BE2C (cell line): ENCODE results near the gene RLBP1.

ENCODE experiments used
- DNase-seq: peaks from one replicate; pipeline ENCODE4 v3.0.0-alpha.2; 2020
- H3K27me3 ChIP-seq: fragments of 250-450 bp; sonication (Bioruptor Pico); 2 replicates; pipeline ENCODE4 v1.5.1; 2020; ENCODE audit warnings: mild to moderate bottlenecking
- H3K36me3 ChIP-seq: fragments of 250-450 bp; sonication (Bioruptor Pico); 2 replicates; pipeline ENCODE4 v1.5.1; 2020; ENCODE audit warnings: mild to moderate bottlenecking
- H3K4me1 ChIP-seq: fragments of 250-450 bp; sonication (Bioruptor Pico); 2 replicates; pipeline ENCODE4 v1.5.1; 2020
- H3K4me3 ChIP-seq: 2 replicates; pipeline ENCODE4 v1.5.1; 2011; ENCODE audit warnings: low read depth, low read length
- H3K9me3 ChIP-seq: fragments of 250-450 bp; sonication (Bioruptor Pico); 2 replicates; pipeline ENCODE4 v1.5.1; 2020
- CTCF ChIP-seq: IDR thresholded peaks from 2 replicates; pipeline ENCODE4 v1.5.1; 2012; ENCODE audit warnings: mild to moderate bottlenecking, low read depth, low read length

RLBP1 gene

DNA sequence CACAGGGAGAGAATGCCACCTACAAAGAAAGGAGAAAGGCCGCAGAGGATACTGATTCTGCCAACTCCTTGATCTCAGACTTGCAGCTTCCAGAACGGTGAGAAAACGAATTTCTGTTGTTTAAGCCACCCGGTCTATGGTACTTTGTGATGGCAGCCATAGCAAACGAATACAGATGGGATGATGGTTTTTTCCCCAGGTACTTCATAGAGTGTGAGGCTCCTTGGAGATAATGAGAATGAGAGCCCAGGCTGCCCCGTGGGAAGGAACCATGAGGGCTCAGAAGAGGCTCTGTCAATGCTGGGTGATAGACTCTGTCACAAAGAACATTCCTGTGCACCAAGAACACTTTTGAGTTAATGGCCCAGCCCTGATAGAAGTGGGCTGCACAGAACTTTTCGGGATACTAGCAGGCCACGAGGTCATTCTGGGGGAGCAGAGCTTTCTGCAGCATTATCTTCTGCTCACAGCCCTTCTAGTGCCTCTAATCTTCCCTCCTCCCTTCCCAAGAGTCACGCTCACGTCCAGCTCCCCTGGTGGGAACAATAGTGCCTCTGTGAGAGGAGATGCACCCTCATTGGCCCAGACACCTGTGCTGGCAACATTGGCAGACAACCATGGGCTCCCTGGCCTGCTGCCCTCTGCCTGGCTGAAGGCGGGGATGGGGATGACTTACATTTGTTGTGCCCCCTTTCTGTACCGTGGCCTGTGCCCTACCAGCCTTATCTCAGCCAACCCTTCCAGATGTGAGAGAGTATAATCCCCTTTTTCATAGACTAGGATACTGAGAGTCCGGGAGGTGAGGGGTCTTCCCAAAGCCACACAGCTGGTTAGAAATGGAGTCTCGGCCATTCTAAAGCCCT is 5.2 kb upstream of the RLBP1 start:
- H3K27me3 ChIP-seq: no peaks in the 10 kb centered on the region
- no peaks in the 10 kb centered on the region for H3K9me3 ChIP-seq
- H3K36me3 ChIP-seq: no peaks in the 10 kb centered on the region
- no peak overlapping the region for H3K4me3 ChIP-seq
- no peaks in the 10 kb centered on the region for H3K4me1 ChIP-seq
- TF ChIP-seq CTCF: no peak
- no peak for DNase-seq

DNA sequence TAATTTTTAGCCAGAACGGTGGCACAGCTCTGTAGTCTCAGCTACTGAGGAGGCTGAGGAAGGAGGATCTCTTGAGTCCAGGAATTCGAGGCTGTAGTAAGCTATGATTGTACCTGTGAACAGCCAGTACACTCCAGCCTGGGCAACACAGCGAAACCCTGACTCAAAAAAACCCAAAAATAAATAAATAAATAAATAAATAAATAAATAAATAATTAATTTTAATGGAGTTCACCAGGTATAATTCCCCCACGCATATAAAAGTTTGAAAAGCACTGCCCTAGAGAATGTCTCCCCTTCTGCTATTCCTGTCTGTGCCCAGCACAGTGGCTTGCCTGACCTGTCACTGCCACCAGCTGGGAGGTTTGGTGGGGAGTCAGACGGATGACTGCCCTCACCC is 4.2 kb upstream of the RLBP1 start:
- no peaks in the 10 kb centered on the region for H3K9me3 ChIP-seq
- no peaks in the 10 kb centered on the region for H3K36me3 ChIP-seq
- no peaks in the 10 kb centered on the region for H3K27me3 ChIP-seq
- no peaks in the 10 kb centered on the region for H3K4me1 ChIP-seq
- no peak overlapping the region for H3K4me3 ChIP-seq
- no peak for DNase-seq
- TF ChIP-seq CTCF: no peak

- no peaks in the 10 kb centered on the region for H3K9me3 ChIP-seq
- no peaks in the 10 kb centered on the region for H3K36me3 ChIP-seq
- H3K4me1 ChIP-seq: no peaks in the 10 kb centered on the region
- no peak for TF ChIP-seq CTCF
- no peak overlapping the region for H3K4me3 ChIP-seq
- no peaks in the 10 kb centered on the region for H3K27me3 ChIP-seq
- DNase-seq: no peak
Observed at GRCh38 chr15:89218531-89218930, 2.8 kb downstream of the RLBP1 start.

- no peak for TF ChIP-seq CTCF
- no peak for DNase-seq
- H3K36me3 ChIP-seq: no peaks in the 10 kb centered on the region
Observed at GRCh38 chr15:89217686-89218376, 3.5 kb downstream of the RLBP1 start.

DNA sequence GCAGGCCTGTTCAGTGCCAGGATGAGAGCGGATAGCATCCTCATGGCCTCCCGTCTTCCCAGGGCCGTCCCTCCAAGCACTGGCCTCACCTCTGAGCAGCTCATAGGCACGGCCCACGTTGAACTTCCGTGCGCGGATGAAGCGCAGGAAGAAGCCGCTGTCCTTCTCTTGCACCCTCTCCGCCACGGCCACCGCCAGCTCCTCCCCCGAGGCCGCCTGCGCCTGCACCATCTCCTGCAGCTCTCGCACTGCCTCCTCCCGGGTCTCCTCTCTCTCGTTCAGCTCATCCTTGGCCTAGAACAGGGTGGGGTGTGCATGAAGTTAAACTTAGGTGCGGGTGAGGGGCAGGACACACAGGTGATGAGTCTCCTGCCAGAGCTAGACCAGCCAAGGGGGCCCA is 4.3 kb downstream of the RLBP1 start:
- Histone ChIP-seq H3K9me3 (no peaks in the 10 kb centered on the region), H3K4me3 (no peak overlapping the region), H3K36me3 (no peaks in the 10 kb centered on the region), H3K4me1 (no peaks in the 10 kb centered on the region), H3K27me3 (no peaks in the 10 kb centered on the region)
- TF ChIP-seq CTCF: no peak
- DNase-seq: no peak

More at GRCh38 chr15:89217686-89218376, 3.5 kb downstream of the RLBP1 start:
- Histone ChIP-seq H3K4me1 (no peaks in the 10 kb centered on the region), H3K27me3 (no peaks in the 10 kb centered on the region), H3K4me3 (no peak overlapping the region), H3K9me3 (no peaks in the 10 kb centered on the region)

DNA sequence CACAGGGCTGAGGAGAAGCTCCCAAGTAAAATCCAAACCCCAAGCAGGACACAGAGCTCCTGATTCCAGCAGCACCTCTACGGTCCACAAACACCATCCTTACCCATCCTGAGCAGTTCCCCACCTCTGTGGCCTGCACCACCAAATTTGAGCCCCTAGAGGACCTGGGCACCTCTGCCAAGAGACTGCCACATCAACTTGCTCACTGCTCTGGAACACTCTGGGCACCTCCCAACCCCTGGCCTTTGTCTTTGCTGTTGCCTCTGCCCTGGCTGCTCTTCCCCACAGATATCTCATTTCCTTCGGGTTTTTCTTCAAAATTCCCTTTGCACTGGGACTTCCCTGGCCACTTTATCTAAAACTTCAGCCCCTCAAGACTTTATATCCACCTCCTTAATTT is 5.8 kb downstream of the RLBP1 start:
- no peaks in the 10 kb centered on the region for H3K36me3 ChIP-seq
- H3K27me3 ChIP-seq: no peaks in the 10 kb centered on the region
- no peak overlapping the region for H3K4me3 ChIP-seq
- DNase-seq: no peak
- no peaks in the 10 kb centered on the region for H3K4me1 ChIP-seq
- H3K9me3 ChIP-seq: no peaks in the 10 kb centered on the region
- TF ChIP-seq CTCF: no peak
